HEK293 (cell line): Measurements from ENCODE around the gene PRKCA.

ENCODE experiments used
- CTCF ChIA-PET: fragments of 350-600 bp; formaldehyde crosslinking; extraction: SDS; loops from one replicate; lab custom pipeline; 2021; ENCODE audit warnings: antibody characterized with exemption; lab: Yijun Ruan, JAX
- POLR2A ChIA-PET: fragments of 300-600 bp; formaldehyde crosslinking; extraction: SDS; loops from one replicate; lab custom pipeline; 2020; ENCODE audit warnings: antibody characterized with exemption, inconsistent platforms; lab: Yijun Ruan, JAX
- H3K27ac ChIP-seq: fragments of 200-500 bp; sonication (Bioruptor generic); 2 replicates; pipeline ENCODE4 v1.5.1; 2014; ENCODE audit warnings: low read depth, low read length, control low read depth, inconsistent platforms; ENCODE audit errors: extremely low read depth
- H3K36me3 ChIP-seq, 2 experiments: fragments of 200-500 bp in 1 of 2; sonication (Bioruptor generic) in 1 of 2; 1 replicate in 1 of 2; 2 replicates in 1 of 2; pipeline ENCODE4 v1.5.1; 2014 to 2017; ENCODE audit warnings: inconsistent platforms in 2 of 2, low read length in 2 of 2; ENCODE audit not compliant: control insufficient read depth in 2 of 2, insufficient read depth in 1 of 2
- H3K4me1 ChIP-seq: fragments of 200-500 bp; sonication (Bioruptor generic); 2 replicates; pipeline ENCODE4 v1.5.1; 2014; ENCODE audit warnings: mild to moderate bottlenecking, low read length, inconsistent platforms; ENCODE audit not compliant: control insufficient read depth, insufficient read depth
- H3K4me3 ChIP-seq: 2 replicates; pipeline ENCODE4 v1.5.1; 2011; ENCODE audit warnings: low read depth, mild to moderate bottlenecking, control low read depth, low read length, moderate library complexity
- H3K9me3 ChIP-seq: fragments of 200-500 bp; sonication (Bioruptor generic); 2 replicates; pipeline ENCODE4 v1.5.1; 2014; ENCODE audit warnings: low read depth, low read length, inconsistent platforms; ENCODE audit not compliant: control insufficient read depth, insufficient read depth
- GLI2 ChIP-seq: fragments of 450-650 bp; formaldehyde crosslinking; IDR thresholded peaks from 2 replicates; pipeline ENCODE4; 2017; ENCODE audit warnings: missing biosample characterization, missing genetic modification characterization, low read depth, borderline replicate concordance
- HOXA7 ChIP-seq: sonication (generic); formaldehyde crosslinking; IDR thresholded peaks from 2 replicates; pipeline ENCODE4 v1.8.1; 2022; ENCODE audit warnings: missing genetic modification reagents, borderline replicate concordance
- MEIS1 ChIP-seq: sonication (generic); formaldehyde crosslinking; IDR thresholded peaks from 2 replicates; pipeline ENCODE4 v1.8.1; 2022; ENCODE audit warnings: missing genetic modification reagents, mild to moderate bottlenecking, borderline replicate concordance
- SCRT2 ChIP-seq: fragments of 450-650 bp; formaldehyde crosslinking; IDR thresholded peaks from 2 replicates; pipeline ENCODE4 v1.5.1; 2016; ENCODE audit warnings: missing biosample characterization, missing genetic modification characterization
- SP7 ChIP-seq: fragments of 450-650 bp; formaldehyde crosslinking; IDR thresholded peaks from 2 replicates; pipeline ENCODE4 v1.5.1; 2016; ENCODE audit warnings: missing biosample characterization, missing genetic modification characterization
- TSHZ1 ChIP-seq: fragments of 450-650 bp; formaldehyde crosslinking; IDR thresholded peaks from 2 replicates; pipeline ENCODE4 v1.5.1; 2016; ENCODE audit warnings: missing biosample characterization, missing genetic modification characterization, borderline replicate concordance
- ZIC2 ChIP-seq: fragments of 450-650 bp; formaldehyde crosslinking; IDR thresholded peaks from 2 replicates; pipeline ENCODE4 v1.5.1; 2016; ENCODE audit warnings: missing biosample characterization, missing genetic modification characterization
- ZNF26 ChIP-seq: fragments of 450-650 bp; formaldehyde crosslinking; IDR thresholded peaks from 2 replicates; pipeline ENCODE4 v1.5.1; 2016; ENCODE audit warnings: missing biosample characterization, missing genetic modification characterization
- ZNF266 ChIP-seq: fragments of 450-650 bp; formaldehyde crosslinking; IDR thresholded peaks from 2 replicates; pipeline ENCODE4 v1.5.1; 2016; ENCODE audit warnings: missing biosample characterization, missing genetic modification characterization, low read depth
- ZNF335 ChIP-seq: fragments of 450-650 bp; formaldehyde crosslinking; conservative IDR thresholded peaks from 2 replicates; pipeline ENCODE4 v1.5.1; 2016; ENCODE audit warnings: missing biosample characterization, missing genetic modification characterization
- ZNF366 ChIP-seq: fragments of 450-650 bp; formaldehyde crosslinking; conservative IDR thresholded peaks from 2 replicates; pipeline ENCODE4 v1.5.1; 2016; ENCODE audit warnings: missing biosample characterization, missing genetic modification characterization
- ZNF37A ChIP-seq: fragments of 450-650 bp; IDR thresholded peaks from 2 replicates; pipeline ENCODE4 v1.5.1; 2018; ENCODE audit warnings: missing biosample characterization, missing genetic modification characterization
- ZNF391 ChIP-seq: fragments of 450-650 bp; formaldehyde crosslinking; IDR thresholded peaks from 2 replicates; pipeline ENCODE4 v1.5.1; 2016; ENCODE audit warnings: low read depth, missing biosample characterization, missing genetic modification characterization, borderline replicate concordance
- ZNF394 ChIP-seq: fragments of 450-650 bp; formaldehyde crosslinking; IDR thresholded peaks from 2 replicates; pipeline ENCODE4 v1.5.1; 2016; ENCODE audit warnings: missing biosample characterization, missing genetic modification characterization, mild to moderate bottlenecking, moderate library complexity, borderline replicate concordance
- ZNF529 ChIP-seq: fragments of 450-650 bp; formaldehyde crosslinking; IDR thresholded peaks from 2 replicates; pipeline ENCODE4 v1.5.1; 2017; ENCODE audit warnings: missing genetic modification characterization, missing biosample characterization; ENCODE audit not compliant: insufficient replicate concordance
- ZNF837 ChIP-seq: fragments of 450-650 bp; formaldehyde crosslinking; IDR thresholded peaks from 2 replicates; pipeline ENCODE4 v1.5.1; 2016; ENCODE audit warnings: missing biosample characterization, missing genetic modification characterization

Gene PRKCA

GRCh38 chr17:66782851-66783250 lies 480.4 kb downstream of the PRKCA start:
- Histone ChIP-seq H3K4me1 (peaks cover 2% of the 10 kb centered on the region), H3K27ac (no peak overlapping the region), H3K4me3 (no peak overlapping the region), H3K9me3 (no peaks in the 10 kb centered on the region), H3K36me3 (peaks cover 0 to 10% of the 10 kb centered on the region in 2 experiments; a peak in 1 of 3 replicates)
- ChIA-PET POLR2A (no interaction called here), CTCF (interaction anchor here (0.6 kb wide), 1 partner anchor 1223 kb away, joined by 3 read pairs; no protein-coding TSS in a partner anchor)
- TF ChIP-seq ZNF335 (tag by site-specific recombination) = no peak
- no peak for TF ChIP-seq SP7
- no peak for TF ChIP-seq HOXA7 (CRISPR knock-in tag)
- TF ChIP-seq ZNF266 (tag by site-specific recombination) = no peak
- no peak for TF ChIP-seq SCRT2 (tag by site-specific recombination)
- TF ChIP-seq ZNF529 (tag by site-specific recombination) = no peak

GRCh38 chr17:66783656-66784381 lies 481.4 kb downstream of the PRKCA start:
- TF ChIP-seq ZNF26 (tag by site-specific recombination) (no peak), ZNF837 (tag by site-specific recombination) (no peak), ZNF37A (tag by site-specific recombination) (no peak)
- H3K9me3 ChIP-seq = no peaks in the 10 kb centered on the region
- no peak overlapping the region for H3K27ac ChIP-seq
- H3K4me3 ChIP-seq = no peak overlapping the region
- CTCF ChIA-PET = interaction anchor here (0.8 kb wide), 1 partner anchor 56 kb away, joined by 4 read pairs; no protein-coding TSS in a partner anchor
- POLR2A ChIA-PET = no interaction called here
- no peaks in the 10 kb centered on the region; the same call in 1 of the 2 replicates for H3K4me1 ChIP-seq
- peaks cover 0 to 13% of the 10 kb centered on the region in 2 experiments; a peak in 1 of 3 replicates for H3K36me3 ChIP-seq

- CTCF ChIA-PET = interaction anchor here (0.9 kb wide), 1 partner anchor 57 kb away, joined by 3 read pairs; no protein-coding TSS in a partner anchor
- POLR2A ChIA-PET = no interaction called here
Observed at GRCh38 chr17:66784621-66785364, 482.4 kb downstream of the PRKCA start.

More at GRCh38 chr17:66784621-66785364, 482.4 kb downstream of the PRKCA start:
- H3K36me3 ChIP-seq = peaks cover 0 to 18% of the 10 kb centered on the region in 2 experiments; a peak in 1 of 3 replicates
- no peak overlapping the region for H3K27ac ChIP-seq
- no peaks in the 10 kb centered on the region; the same call in 1 of the 2 replicates for H3K4me1 ChIP-seq
- H3K9me3 ChIP-seq = no peaks in the 10 kb centered on the region
- TF ChIP-seq MEIS1 (CRISPR knock-in tag) = no peak
- no peak for TF ChIP-seq ZNF366 (tag by site-specific recombination)
- TF ChIP-seq GLI2 (tag by site-specific recombination) = no peak
- no peak for TF ChIP-seq ZNF391 (tag by site-specific recombination)
- TF ChIP-seq ZIC2 = no peak
- no peak for TF ChIP-seq TSHZ1 (tag by site-specific recombination)
- TF ChIP-seq ZNF394 (tag by site-specific recombination) = no peak
- no peak overlapping the region for H3K4me3 ChIP-seq
